ENCODE data around the gene HSFX4. TPM values are rescaled to one million over a fixed set of nuclear protein-coding genes. Genes with fewer than 3 reads are reported as not detected.
"Not testable (repeated sequence)": the region's sequence is repeated elsewhere in the genome, so short reads cannot be mapped to it uniquely, and the experiment has no call there.

The HSFX4 gene
- total and polyA plus RNA-seq, 9 of the 15 experiments (the other 6 are each of a cell fraction or from before 2014, with no cell fraction given): 0.10 to 0.24 (median 0.14) TPM; not detected in 6

- TF ChIP-seq FOXM1 (IDR thresholded peaks at IDR 0.05; ENCODE audit: low read depth) (no peak), FOXM1 (CRISPR knock-in tag; IDR thresholded peaks at IDR 0.05; ENCODE audit: low read depth) (no peak), TAF7 (tag; IDR thresholded peaks at IDR 0.05) (peak; percentile 65; the same call in 1 of the 2 replicates), JUNB (CRISPR knock-in tag; conservative IDR thresholded peaks at IDR 0.05) (no peak)
Measured at GRCh38 chrX:149939905-149940673, 10.7 kb downstream of the HSFX4 start (continued).

- Histone ChIP-seq H3K4me1 (replicated peaks in 1 of 2; ENCODE audit: control insufficient read depth in 2 of 2, insufficient read depth in 2 of 2, low read length in 2 of 2) (peaks cover 0 to 15% of the 10 kb centered on the region in 2 experiments; a peak in 2 of 5 replicates), H3K79me2 (ENCODE audit: control insufficient read depth, insufficient read depth, low read length) (peaks cover 13% of the 10 kb centered on the region), H2AFZ (ENCODE audit: low read depth, low read length) (peak overlapping the region; percentile 51; the same call in 1 of the 2 replicates), H3K4me2 (ENCODE audit: insufficient read depth, low read length) (peak overlapping the region; percentile 41), H3K9ac (ENCODE audit: insufficient read depth in 1 of 2, low read depth in 2 of 2, low read length in 2 of 2) (peak overlapping the region in 1 of 2 experiments; percentile 47; a peak in 2 of 4 replicates)
- H3K9me1 ChIP-seq (ENCODE audit: control insufficient read depth, insufficient read depth, low read length); DNase-seq (ENCODE audit: extremely low read depth in 1 of 4, low spot score in 3 of 4); H4K20me1 ChIP-seq (replicated peaks; ENCODE audit: control insufficient read depth, insufficient read depth, low read length); BruUV-seq (replicated peaks); H3K27ac ChIP-seq (ENCODE audit: extremely low read depth, low read depth, low read length); H3K4me3 ChIP-seq; CTCF ChIA-PET (ENCODE audit: low intra/inter-chr PET ratio); intact Hi-C loops (cut with micrococcal nuclease); H3K27me3 ChIP-seq (ENCODE audit: control insufficient read depth in 2 of 2, insufficient read depth in 2 of 2, low read length in 2 of 2); ATAC-seq; FAIRE-seq; H3K36me3 ChIP-seq (ENCODE audit: control insufficient read depth, insufficient read depth, low read length); H3K9me3 ChIP-seq (replicated peaks; ENCODE audit: control insufficient read depth, insufficient read depth, low read depth, low read length); TF ChIP-seq REST (CRISPR knock-in tag; IDR thresholded peaks at IDR 0.05; ENCODE audit: low read depth): not testable (repeated sequence)
- POLR2A ChIA-PET: interaction anchor here (0.6 to 0.8 kb wide), 2 partner anchors 327 to 1048 kb away, joined by 3 read pairs; no protein-coding TSS in a partner anchor
- WGBS (ENCODE audit: insufficient coverage, low coverage, missing lambda C conversion rate): 0% methylated on average over 5 of the region's 11 CpGs
- in situ Hi-C loops (cut with MboI): loop anchor here (10.0 kb wide), 1 partner anchor 406 kb away; no protein-coding TSS in a partner anchor
- TF ChIP-seq NRF1 (conservative IDR thresholded peaks at IDR 0.05 in 1 of 2, IDR thresholded peaks at IDR 0.05 in 1 of 2) (peak in 1 of 2 experiments; percentile 5; a peak in 1 of 4 replicates), AFF4 (CRISPR knock-in tag; IDR thresholded peaks at IDR 0.05) (0 out of 2 replicates have a peak, but pooled peaks have one; percentile 3), REST (IDR thresholded peaks at IDR 0.05; ENCODE audit: borderline replicate concordance) (peak; percentile 31; the same call in 1 of the 2 replicates)
Measured at GRCh38 chrX:149940674-149941024, 11.3 kb downstream of the HSFX4 start.

Data from K562 (cell line).